ENCODE data around the gene PGM2L1.
A peak's percentile ranks its signal among the peaks of the same experiment; 100 is the strongest.
"Not testable (repeated sequence)": the region's sequence is repeated elsewhere in the genome, so short reads cannot be mapped to it uniquely, and the experiment has no call there.

PGM2L1 gene

DNA sequence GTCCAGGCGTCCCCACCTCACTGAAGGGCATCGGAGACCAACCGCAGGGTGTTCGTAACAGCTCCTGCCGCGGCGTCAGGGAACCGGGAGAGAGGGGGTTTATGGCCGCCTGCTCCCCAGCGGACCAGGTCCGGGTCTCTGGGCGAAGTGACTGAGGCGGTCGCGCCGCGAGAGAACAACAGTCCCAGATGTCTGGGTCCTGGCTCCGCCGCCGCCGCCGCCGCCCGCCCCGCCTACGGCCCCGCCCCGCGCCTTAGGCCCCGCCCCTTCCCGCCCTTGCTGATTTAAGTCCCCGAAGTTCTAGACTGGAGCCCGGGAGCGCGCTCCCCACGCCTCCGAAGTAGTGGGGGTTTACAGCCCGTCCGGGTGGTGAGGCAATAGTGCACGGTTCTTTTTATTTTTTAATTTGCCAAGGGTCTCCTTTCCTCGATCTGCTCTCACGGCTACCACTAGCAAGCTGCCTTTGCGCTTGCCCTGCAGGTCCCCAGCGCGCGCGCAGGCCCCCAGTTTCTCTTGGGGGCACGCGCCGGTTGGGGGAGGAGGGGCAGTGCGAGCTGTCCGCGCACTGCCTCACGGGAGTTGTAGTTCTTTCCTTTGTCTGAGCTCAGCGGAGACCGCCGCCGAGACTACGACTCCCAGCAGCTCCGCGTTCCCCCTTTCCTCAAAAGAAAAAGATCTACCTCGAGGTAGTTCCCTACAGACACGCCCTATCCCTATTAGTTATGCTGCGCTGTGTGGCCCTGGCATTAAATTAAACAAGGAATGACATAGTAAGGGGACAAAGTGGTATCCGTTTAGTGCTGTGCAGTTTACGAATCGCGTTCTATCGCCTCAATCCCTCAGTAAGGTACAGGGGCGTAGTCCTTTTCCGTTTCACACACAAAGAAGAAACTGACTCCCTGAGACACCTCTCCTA is at the start of gene PGM2L1:
Gene PGM2L1 (minus strand): TSS at position 190 of the 916 bp plus-strand sequence. CDS start 272 bp downstream, outside the sequence.
- peak; percentile 92 for DNase-seq

DNA sequence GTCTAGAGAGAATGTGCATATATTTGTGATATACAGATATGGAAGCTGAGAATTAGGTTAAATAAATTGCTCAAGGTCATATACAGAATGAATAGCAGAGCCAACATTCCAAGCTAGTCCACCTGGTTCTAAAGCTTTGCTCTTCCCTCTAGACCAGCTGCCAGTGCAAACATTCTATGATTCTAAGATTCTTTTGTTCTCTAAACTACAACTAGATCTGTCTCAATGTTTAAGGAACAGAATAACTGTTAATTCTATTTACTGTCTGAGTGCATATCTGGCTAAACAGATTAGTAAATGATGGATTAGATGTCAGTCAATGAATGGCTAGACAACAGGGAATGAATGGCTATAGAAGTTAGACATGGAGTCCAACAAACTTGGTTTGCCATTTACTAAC is 49.5 kb upstream of the PGM2L1 start:
- no peak for DNase-seq

DNA sequence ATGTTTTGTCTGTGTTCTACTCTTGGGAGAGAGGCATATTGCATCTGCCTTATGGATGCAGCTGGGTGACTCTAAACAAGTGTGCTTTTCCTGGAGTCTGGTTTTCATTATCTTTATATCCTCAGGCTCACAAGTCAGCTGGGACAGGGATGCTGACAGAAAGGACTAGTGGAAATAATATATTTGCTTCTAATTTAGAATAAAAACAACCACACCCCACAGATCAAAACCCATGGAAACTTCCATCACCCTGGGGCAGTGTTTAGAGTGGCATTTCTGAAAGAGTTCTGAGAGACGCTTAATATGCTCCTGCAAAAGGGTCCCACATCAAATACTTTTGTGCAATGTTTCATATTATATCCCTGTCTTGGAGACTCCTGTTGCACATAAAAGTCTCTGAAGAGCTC is 48.3 kb upstream of the PGM2L1 start:
- no peak for DNase-seq

DNA sequence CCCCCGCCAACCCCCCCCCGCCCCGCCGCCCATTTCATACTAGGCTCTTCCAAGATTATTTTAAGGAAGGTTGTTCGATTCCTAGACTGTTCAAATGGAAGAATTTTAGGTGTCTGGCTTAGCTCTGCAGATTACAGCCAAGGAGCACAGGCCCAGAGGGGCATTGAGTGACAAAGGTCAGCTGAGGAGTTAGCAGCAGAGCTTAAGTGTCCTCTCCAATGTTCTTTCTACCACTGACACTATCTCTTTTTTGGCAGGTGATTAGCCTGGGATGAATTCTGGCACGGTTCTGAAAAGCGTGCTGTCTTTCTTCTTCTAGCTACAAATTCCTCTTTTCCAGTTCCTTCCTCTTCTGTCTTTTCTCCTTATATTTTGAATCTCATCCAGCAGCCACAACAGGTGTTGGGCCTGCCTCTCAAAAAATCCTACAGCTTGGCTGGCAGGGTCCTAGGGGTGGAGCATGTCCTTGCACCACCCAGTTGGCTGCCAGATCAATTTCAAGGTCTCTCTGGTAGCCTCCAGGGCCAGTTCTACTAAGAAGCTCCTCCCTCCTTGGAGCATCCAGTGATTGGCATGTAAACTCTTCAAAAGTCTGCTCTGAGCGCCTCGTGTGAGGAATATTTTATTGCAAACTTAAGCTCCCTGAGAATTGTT is 46.1 kb upstream of the PGM2L1 start:
- no peak for DNase-seq

DNA sequence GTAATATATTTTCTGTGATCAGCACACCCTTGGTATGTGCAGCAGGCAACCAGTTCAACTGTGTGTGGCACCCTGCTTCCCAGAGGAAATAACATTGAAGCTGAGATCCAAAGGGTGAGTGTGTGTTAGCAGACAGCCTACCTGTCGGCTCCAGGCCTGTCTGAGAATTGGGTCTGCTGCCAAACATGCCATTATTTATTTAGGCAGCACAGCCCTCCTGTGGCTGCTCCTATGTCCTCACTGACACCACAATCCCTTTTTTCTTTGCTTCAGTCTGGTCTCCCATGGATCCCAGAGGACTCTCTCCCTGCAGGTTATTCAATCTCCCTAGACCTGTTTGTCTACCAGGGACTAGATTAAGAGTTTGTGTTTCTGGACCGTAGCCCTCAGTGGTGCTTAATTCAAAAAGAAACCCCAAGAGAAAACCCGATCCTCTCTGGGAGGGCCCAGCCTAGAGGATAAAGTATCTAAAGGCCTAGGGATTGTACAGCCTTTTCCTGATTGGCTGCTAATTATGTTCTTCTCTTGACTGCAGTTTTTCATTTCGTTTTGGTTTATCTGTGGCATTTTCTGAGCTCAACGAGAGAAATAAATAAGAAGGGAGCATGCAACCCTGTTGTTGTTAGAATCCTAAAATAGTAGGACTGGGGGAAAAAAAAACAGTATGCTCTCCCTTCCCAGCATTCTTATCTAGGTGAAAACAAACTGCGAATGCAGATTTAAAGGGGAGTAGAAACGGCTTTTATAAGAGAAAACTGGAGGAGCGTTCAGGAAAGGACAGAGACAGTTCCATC is 45.0 kb upstream of the PGM2L1 start:
- no peak for DNase-seq

DNA sequence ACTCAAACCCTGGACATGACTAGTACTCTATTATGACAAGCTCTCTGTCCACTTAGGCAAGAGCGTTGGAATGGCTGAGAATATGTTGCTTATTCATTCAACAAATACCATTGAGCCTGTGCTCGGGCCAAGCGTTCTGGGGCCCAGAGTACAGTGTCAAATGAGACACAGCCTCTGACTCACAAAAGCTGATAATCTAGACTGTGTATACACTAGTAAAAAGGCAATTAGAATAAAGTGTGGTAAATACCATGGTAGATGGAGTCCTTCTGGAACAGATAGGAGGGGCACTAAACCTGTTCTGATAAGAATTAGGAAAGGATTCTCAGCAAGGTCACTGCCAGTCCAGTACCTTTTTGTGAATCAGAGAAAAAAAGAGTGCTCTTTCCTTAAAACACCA is 44.4 kb upstream of the PGM2L1 start:
- no peak for DNase-seq

DNA sequence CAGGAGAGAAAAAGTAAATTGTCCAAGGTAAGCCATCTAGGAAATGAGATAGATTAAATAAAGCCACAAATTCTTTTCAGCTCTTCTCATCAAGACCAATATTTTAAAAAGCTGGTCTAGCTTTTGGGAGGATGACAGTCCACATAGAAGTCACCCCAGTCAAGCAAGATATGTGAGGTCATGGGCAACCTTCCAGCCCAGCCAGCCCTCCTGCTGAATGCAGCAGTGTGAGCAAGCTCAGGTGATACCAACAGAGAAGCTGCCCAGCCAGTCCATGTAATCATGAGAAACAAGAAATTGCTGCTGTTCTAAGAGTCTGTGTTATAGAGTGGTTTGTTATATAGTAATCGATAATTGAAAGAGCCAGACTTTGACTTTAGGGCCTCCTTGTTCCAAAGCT is 40.4 kb upstream of the PGM2L1 start:
- no peak for DNase-seq

DNA sequence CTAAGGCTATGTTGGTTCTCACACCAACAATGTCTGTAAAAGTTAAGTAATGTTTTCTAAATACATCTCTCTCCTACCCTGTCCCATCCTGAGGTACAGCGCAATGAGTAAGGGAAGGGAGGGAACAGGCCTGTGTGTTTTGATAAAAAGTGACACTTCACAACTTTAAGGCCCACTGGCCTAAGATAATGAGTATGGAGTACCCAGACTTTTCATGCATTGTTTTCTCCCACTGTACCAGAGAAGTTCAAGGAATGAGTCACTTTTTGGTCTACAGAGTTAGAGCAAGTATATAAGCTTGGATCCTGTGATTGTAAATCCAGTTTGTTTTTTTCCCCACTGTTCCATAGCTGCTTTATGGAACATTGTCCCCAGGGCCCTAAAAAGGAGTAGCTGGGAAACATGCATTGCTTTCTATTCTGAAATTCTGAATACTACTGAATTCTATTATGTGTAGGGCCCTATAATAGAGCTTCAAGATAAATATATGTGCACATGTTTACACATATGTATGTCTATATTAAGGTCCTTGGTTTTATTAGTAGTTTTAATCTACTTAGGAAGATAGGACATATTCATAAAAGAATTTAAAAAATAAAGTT is 39.3 kb upstream of the PGM2L1 start:
- no peak for DNase-seq

DNA sequence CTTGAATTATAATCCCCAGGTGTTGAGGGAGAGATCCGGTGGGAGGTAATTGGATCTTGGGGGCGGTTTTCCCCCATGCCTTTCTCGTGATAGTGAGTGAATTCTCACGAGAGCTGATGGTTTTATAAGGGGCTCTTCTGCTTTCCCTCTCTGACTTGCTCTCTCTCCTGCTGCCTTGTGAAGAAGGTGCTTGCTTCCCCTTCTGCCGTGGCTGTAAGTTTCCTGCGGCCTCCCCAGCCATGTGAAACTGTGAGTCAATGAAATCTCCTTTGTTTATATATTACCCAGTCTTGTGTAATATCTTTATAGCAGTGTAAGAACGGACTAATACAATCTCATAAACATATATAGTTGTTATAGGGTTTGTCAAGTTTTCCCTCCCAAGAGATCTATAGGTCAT is 36.3 kb upstream of the PGM2L1 start:
- no peak for DNase-seq

DNA sequence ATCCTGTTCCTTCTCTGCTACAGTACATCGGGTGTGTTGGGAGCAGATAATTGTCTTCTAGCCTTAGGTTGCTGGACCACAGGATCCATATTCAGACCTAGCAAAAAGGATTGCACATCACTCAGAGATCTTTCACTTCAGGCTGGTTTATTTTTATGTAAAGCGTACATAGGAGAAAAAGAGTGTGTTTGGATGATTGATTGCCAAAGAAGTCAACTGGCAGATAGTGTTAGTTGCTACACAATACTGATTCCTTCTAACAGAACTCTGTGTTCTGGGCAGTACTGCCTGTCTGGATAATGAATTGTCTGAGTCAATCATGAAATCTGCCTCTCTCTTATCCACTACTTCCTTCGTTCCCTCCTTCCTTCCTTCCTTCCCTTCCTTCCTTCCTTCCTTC is 31.0 kb upstream of the PGM2L1 start:
- DNase-seq: no peak

DNA sequence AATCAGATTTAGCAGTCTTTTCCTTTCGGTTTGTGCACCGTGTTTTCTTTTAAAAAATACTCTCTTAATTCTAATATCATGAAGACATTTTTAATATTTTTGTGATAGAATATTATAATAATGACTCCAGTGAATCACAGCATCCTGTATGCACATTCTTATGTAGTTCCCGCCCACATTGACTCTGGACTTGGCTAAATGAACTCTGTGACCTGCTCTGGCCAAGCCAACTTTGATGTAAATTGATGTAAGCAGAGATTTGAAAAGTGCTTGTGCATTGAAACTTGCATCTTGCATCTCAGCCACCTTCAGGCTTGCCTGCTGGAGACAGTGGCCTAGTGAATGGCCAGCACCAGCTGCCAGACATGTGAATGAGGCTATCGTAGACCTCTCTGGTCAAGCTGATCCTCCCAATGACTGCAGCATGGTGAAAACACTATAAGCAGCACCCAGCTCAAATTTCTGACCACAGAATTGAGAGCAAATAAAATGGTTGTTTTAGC is 29.2 kb upstream of the PGM2L1 start:
- DNase-seq: no peak

DNA sequence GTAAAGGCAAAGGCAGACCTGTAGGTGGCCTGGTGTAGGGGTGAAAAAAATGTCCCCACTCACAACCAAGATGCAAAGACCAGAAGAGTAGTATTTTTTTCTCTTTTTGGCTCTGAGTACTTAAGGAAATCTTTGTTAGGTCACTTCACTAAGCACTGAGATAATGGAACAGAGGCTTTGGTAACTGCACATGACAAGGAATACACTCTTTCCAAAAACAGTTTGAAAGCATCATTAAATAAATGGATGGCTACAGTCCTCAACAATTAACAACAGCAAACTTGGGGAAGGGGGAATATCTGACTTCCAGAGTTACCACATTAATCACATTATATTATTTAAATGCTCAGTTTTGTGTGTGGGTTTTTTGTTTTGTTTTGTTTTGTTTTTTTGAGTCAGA is 26.9 kb upstream of the PGM2L1 start:
- DNase-seq: no peak

DNA sequence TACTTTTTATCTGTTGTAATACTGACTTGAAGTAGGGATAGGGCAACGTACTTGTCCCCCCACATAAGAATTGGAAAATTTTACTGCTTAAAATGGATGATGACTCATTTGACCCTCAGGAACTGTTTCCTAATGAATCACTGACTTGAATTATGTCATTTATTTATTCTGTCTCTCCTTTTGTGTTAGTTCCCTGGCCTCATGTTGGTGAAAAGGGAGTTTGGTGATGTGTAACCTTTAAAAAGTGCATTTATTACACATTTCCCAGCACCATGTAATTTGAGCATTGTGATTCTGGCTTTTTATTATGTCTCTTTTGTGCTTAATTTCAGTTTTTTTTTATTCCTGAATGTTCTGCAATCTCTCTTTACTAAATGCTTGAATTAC is 20.3 kb upstream of the PGM2L1 start:
- DNase-seq: no peak

DNA sequence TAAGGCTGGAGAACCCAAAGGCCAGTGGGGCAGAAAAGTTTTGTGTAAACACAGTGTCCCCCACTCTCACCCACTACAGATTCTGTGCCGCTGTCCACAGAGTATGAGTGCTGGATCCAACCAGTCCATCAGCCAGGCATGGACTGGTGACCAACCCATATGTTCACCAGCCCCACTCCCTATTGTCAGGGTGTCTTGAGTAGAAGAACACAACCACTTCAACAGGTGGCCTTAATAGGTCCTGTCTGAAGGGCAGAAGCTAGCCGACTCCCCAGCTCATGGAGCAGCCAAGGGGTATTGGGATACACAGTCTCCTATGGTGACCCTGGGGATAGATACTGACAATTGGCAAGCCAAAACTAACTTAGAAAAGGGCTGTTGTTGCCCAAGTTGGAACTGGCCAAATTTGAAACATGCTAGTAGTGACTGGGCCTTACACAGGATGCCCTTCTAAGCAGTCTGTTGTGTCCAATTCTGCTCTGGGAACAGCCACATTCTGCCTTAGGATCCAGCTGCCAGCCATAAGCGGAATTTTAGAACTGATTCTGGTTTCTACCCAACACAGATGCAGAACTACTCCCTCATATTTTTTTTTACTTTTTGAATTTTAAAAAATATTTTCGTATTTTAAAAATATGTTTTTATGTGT is 19.8 kb upstream of the PGM2L1 start:
- DNase-seq: no peak

DNA sequence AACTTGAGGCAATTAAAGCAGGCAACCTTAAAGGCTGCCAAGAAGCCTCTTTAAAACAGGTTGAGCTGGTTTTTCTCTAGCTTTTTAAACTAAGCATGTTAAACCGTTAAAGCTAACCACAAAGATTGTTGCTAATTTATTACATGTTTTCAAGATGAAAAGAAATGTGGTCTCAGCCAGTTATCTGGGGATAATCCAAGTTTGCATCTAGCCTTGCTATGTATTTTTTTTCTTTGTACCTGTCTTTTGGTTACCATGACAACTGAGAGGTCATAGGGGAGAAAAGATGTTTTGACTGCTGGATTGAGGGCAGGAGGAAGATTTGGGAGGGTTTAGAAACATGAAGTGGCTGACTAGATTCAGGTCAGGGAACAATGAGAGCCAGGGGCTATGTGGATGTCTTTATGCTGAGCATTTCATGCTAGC is 19.2 kb upstream of the PGM2L1 start:
- DNase-seq: no peak

DNA sequence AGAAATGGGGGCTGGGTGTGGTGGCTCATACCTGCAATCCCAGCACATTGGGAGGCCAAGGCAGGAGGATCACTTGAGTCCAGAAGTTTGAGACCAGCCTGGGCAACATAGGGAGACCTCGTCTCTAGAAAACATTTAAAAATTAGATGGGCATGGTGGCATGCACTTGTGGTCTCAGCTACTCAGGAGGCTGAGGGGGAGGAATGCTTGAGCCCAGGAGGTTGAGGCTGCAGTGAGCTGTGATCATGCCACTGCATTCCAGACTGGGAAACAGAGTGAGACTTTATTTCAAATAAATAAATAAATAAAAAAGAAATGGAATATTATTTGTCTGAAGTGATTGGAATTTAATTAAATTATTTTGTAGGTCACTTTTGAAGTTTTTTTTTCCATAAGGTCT is 18.7 kb upstream of the PGM2L1 start:
- DNase-seq: not testable (repeated sequence)

DNA sequence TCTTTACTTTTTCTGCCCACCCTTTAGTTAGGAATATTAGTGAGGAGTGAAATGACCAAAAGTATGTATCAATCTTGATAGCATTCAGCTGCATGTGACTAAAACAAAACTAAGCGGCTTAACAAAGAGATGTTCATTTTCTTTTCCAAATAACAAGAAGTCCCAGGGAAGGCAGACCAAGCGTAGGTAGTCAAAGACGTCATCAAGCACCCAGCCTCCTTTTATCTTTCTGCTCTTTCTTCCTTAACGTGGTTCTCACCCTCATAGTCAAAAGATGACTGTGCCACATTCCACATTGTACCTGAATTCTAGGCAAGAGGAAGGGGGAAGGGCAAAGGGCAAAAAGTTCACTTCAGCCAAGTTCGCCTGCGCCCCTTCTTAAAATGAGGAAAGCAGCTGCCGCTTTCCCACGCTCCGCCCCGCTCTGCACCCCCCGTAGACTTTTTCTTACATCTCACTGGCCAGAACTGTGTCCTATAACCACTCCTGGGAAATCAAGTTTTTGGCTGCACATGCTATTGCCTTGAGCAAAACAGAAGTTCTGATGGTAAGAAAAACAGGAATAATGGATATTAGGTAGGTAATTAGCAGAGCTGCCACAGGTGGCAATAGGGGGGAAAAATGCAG is 14.6 kb upstream of the PGM2L1 start:
- DNase-seq: no peak

DNA sequence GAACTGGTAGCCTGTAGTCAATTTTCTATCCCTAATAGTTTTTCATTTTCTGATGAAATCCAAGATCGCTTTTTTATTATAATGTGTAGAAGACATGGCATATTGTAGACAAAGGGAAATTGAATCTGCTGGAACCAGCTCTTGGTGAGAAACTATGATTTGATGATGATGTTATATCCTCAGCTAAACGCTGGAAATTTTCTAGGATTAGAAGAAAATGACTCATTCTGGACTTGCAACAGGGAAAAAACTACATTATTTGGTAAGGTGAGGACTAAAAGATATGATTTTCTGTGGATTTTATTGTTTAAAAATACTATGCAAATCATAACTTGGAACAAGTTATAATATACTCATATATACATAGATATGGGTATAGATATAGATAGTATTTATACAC is 14.1 kb upstream of the PGM2L1 start:
- no peak for DNase-seq

DNA sequence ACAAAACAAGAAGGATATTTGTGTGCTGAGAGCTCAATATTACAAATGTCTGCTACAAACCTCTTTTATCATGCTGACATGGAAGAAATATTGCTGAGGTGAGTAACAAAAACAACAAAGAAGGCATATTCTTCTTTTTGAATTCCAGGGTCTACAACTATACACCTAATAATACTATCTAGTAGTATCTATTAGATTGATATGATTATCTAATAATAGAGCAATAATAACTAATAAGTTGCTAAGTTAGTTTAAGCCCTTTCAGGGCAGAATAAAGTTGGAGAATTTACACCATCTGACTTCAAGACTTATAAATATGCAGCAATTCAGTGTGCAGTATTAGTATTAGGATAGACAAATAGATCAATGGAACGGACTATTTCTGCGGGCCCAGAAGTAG is 11.4 kb upstream of the PGM2L1 start:
- DNase-seq: no peak

DNA sequence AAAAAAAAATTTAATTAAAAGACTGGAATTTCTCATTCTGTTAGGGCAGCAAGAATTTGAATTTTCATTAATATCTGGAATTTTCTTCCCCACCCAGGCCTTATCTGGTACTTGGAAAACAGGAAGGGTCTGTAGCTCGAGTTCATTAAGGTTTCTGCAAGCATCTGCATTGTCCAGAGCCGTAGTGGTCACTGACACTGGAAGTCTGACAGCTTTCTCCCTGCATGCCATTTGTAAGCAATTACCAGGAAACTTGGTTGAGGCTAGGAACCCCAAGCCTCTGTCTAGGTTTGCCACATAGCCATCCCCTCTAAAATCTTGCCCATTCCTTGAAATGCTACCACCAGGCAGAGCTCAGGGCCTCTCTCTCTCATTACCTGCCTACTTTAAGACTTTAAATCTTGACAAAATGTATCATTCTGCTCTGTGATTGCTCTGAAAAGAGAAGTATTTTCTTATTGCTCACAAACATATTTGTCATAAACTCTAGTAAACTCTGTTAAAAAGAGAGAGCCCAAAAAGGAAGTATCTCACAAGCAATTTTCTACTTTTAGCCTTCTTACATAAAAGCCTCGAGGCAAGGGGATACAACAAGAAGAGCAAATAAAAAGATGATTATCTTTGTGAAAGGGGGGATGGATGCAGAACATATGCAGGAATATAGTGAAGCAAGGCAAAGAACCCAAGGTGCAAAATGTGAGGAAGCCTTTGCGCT is 5.5 kb upstream of the PGM2L1 start:
- no peak for DNase-seq

DNA sequence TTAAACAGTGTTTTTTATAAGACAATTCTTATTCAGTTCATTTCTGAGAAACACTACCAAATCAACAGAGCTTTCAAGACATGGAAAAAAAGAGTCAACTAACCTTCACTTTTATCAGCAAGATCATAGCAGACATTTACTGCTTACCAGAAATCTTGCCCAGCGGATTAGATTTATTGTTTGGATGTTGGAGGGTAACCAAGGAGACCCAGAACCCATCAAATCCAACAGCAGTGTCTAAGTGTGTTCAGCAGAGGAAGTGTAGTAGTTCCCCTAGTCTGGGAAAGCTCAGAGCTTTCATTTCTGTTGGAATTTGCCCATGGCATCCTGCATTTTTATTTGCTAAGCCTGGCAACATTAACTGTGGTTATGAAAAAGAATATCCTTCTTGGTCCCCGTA is 2.4 kb upstream of the PGM2L1 start:
- no peak for DNase-seq

Measured in stimulated activated CD4-positive, alpha-beta T cell treated with anti-CD3 and anti-CD28 coated beads, Interleukin-1b, Interleukin-23, amount 100 ng/mL, for 48 hours (primary cell).